ENCODE results near the gene GRM7.

DNA sequence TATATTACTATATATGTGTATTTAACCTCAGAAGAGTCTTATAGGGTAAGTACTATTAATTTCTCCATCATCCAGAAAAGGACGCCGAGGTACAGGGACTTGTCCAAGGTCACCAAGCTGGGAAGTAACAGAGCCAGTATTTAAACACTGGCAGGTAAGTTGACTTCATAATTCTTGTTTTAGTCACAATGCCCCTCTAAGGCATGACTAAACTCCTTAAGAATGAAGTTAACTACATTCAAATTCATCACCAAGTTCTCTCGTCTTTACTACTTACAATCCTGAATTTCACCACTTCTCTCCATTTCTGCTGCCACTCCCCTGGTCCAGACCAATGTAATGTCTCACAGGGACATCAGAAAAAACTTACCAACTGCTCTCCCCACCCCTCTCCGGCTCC is 312.1 kb downstream of the GRM7 start:
- TF ChIP-seq, protein P1, sequence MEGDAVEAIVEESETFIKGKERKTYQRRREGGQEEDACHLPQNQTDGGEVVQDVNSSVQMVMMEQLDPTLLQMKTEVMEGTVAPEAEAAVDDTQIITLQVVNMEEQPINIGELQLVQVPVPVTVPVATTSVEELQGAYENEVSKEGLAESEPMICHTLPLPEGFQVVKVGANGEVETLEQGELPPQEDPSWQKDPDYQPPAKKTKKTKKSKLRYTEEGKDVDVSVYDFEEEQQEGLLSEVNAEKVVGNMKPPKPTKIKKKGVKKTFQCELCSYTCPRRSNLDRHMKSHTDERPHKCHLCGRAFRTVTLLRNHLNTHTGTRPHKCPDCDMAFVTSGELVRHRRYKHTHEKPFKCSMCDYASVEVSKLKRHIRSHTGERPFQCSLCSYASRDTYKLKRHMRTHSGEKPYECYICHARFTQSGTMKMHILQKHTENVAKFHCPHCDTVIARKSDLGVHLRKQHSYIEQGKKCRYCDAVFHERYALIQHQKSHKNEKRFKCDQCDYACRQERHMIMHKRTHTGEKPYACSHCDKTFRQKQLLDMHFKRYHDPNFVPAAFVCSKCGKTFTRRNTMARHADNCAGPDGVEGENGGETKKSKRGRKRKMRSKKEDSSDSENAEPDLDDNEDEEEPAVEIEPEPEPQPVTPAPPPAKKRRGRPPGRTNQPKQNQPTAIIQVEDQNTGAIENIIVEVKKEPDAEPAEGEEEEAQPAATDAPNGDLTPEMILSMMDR (IDR thresholded peaks at IDR 0.05): no peak
- TF ChIP-seq POLR2A (IDR thresholded peaks at IDR 0.05): no peak

Data from body of pancreas (tissue), 4 donors.